Osteocyte (in vitro differentiated cells): Measurements from ENCODE around the gene NOL8. TPM values are rescaled to one million over a fixed set of nuclear protein-coding genes. Genes with fewer than 3 reads are reported as not detected.

ENCODE experiments used
- DNase-seq: peaks from one replicate; pipeline ENCODE4 v3.0.0; 2021; ENCODE audit warnings: mixed read lengths; ENCODE audit not compliant: unreplicated experiment; ENCODE audit errors: extremely low spot score
- H3K27ac Mint-ChIP-seq: one replicate; pipeline ENCODE4 v1.8.0; 2021; ENCODE audit warnings: mild to moderate bottlenecking, mixed read lengths; ENCODE audit not compliant: unreplicated experiment
- H3K27me3 Mint-ChIP-seq: one replicate; pipeline ENCODE4 v1.8.0; 2021; ENCODE audit warnings: mixed read lengths; ENCODE audit not compliant: unreplicated experiment
- H3K36me3 Mint-ChIP-seq: one replicate; pipeline ENCODE4 v1.8.0; 2021; ENCODE audit warnings: mixed read lengths; ENCODE audit not compliant: unreplicated experiment
- H3K4me1 Mint-ChIP-seq: one replicate; pipeline ENCODE4 v1.8.0; 2021; ENCODE audit warnings: mixed read lengths; ENCODE audit not compliant: unreplicated experiment
- H3K4me3 Mint-ChIP-seq: one replicate; pipeline ENCODE4 v1.8.0; 2021; ENCODE audit warnings: mild to moderate bottlenecking, moderate library complexity, mixed read lengths; ENCODE audit not compliant: unreplicated experiment
- H3K9me3 Mint-ChIP-seq: one replicate; pipeline ENCODE4 v1.8.0; 2021; ENCODE audit warnings: mixed read lengths; ENCODE audit not compliant: unreplicated experiment
- CTCF ChIP-seq: fragments of 200-600 bp; sonication (generic); IDR thresholded peaks from 2 replicates; pipeline ENCODE4 v1.5.0; 2021; ENCODE audit warnings: antibody characterized with exemption, mild to moderate bottlenecking, moderate library complexity
- total RNA-seq: library from RNA; stranded (reverse); gene quantifications from 2 replicates; pipeline ENCODE4 v1.2.1, GENCODE V29; 2021

The NOL8 gene
- total RNA-seq, 1 donor from 2014 or later: 37.2 TPM

- Mint-ChIP-seq H3K4me1 (peaks cover 32% of the 10 kb centered on the region), H3K27me3 (no peaks in the 10 kb centered on the region), H3K9me3 (peaks cover 8% of the 10 kb centered on the region), H3K4me3 (no peak overlapping the region), H3K36me3 (peaks cover 29% of the 10 kb centered on the region), H3K27ac (peak overlapping the region; percentile 84)
- no peak for DNase-seq
- no peak for TF ChIP-seq CTCF
These were observed 16.4 kb upstream of the NOL8 start for GRCh38 chr9:92341578-92341977.

GRCh38 chr9:92333282-92333634 lies 8.1 kb upstream of the NOL8 start:
- H3K9me3 Mint-ChIP-seq: no peaks in the 10 kb centered on the region
- H3K27me3 Mint-ChIP-seq: no peaks in the 10 kb centered on the region
- peaks cover 9% of the 10 kb centered on the region for H3K36me3 Mint-ChIP-seq
- H3K27ac Mint-ChIP-seq: peak overlapping the region; percentile 87
- peaks cover 28% of the 10 kb centered on the region for H3K4me1 Mint-ChIP-seq
- TF ChIP-seq CTCF: no peak
- no peak for DNase-seq
- no peak overlapping the region for H3K4me3 Mint-ChIP-seq

DNA sequence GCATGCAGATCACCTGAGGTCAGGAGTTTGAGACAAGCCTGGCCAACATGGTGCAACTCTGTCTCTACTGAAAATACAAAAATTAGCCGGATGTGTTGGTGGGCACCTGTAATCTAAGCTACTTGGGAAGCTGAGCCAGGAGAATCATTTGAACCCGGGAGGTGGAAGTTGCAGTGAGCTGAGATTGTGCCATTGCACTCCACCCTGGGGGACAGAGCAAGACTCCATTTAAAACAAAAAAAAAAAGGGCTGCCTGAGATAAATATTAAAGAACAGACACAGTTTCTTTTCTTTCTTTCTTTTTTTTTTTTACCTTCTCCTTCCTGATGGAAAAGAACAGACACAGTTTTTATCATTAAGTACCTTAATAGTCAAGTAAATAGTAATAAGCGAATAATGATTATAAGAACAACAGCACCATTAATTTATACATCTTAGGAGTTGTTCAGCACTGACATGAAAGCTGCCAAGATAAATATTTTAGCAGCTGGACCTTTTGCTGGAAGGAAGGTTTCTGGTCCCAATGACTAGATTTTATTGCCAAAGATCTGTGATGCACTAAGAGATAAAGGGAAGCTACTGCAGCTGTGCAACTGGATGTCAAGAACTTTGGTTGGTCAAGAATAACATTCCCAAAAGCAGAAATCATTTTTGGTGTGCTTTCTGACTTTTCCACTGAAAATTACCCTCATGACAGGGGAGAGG lies 7.6 kb upstream of the NOL8 start:
- no peak for DNase-seq
- peak overlapping the region; percentile 87 for H3K27ac Mint-ChIP-seq
- H3K4me3 Mint-ChIP-seq: no peak overlapping the region
- no peak for TF ChIP-seq CTCF
- H3K4me1 Mint-ChIP-seq: peaks cover 33% of the 10 kb centered on the region
- H3K36me3 Mint-ChIP-seq: peaks cover 9% of the 10 kb centered on the region
- no peaks in the 10 kb centered on the region for H3K27me3 Mint-ChIP-seq
- no peaks in the 10 kb centered on the region for H3K9me3 Mint-ChIP-seq

DNA sequence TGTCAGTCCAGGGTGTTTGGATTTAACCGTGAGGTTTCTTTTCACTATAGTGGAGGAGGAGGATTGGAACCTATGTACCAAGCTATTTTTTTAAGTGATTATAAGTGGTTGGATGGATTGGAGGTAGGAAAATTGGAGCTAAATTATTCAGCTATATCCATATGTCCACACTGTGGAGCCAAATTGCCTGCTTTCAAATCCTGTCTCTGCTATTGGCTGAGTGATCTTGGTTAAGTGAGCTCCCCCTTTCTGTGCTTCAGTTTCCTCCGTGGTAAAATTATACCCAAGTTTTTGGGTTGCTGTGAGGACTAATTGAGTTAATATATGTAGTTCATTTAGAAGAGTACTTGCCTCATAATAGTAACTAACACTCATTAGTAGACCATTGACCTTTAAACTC lies 3.1 kb upstream of the NOL8 start:
- H3K36me3 Mint-ChIP-seq: peaks cover under 1% of the 10 kb centered on the region
- H3K9me3 Mint-ChIP-seq: no peaks in the 10 kb centered on the region
- no peak overlapping the region for H3K27ac Mint-ChIP-seq
- DNase-seq: no peak
- H3K27me3 Mint-ChIP-seq: no peaks in the 10 kb centered on the region
- peaks cover 51% of the 10 kb centered on the region for H3K4me1 Mint-ChIP-seq
- H3K4me3 Mint-ChIP-seq: no peak overlapping the region
- peak; percentile 66 for TF ChIP-seq CTCF

DNA sequence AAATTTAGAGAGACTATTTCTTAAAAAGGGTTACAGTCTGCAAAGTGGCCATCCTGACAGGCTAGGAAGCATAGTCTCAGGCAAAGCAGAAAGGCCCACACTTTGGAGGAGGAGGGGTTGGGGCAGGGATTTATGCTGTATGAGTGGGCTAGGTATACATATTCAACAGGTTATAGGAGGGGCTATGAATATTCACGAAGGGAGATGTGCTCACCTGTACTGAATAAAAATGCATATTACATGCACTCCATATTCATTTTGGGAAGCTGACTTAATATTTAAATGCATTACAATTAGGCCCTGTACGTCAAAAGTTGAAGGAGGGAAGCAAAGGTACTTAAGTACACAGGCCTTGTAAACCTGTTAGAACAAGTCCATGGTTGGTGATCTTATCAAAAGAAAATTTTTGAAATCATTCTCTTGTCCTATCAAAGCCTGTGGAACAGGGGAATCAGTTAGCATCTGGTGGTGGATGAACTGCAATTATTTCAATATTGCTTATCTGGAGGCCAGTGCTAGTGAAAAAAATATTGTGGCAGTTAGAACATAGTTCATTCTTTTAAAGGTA lies 2.2 kb upstream of the NOL8 start:
- Mint-ChIP-seq H3K27ac (no peak overlapping the region), H3K36me3 (peaks cover 4% of the 10 kb centered on the region), H3K27me3 (no peaks in the 10 kb centered on the region), H3K4me1 (peaks cover 42% of the 10 kb centered on the region), H3K4me3 (peak overlapping the region; percentile 99), H3K9me3 (no peaks in the 10 kb centered on the region)
- DNase-seq: no peak
- TF ChIP-seq CTCF: no peak
